HG02884 (cell line): ENCODE results near the gene TTC16.

Experiments used
- ATAC-seq: cut with Tn5 transposase; IDR thresholded peaks from one replicate; pipeline ENCODE4 v1.9.1; 2021; ENCODE audit warnings: mild to moderate bottlenecking, moderate library complexity; ENCODE audit not compliant: unreplicated experiment

TTC16 gene

GRCh38 chr9:127715470-127716337, at the start of gene TTC16, which contains the start of gene PTRH1:
TSS of gene TTC16 (plus strand) at chr9:127716079. CDS start at chr9:127716146, 67 bp downstream.
TSS of gene PTRH1 (minus strand) at chr9:127715663. CDS start at chr9:127715639, 24 bp downstream.
- peak; percentile 91 for ATAC-seq

- ATAC-seq, result no peak
Measured at GRCh38 chr9:127667127-127667844, 48.6 kb upstream of the TTC16 start.

- no peak for ATAC-seq
Measured at GRCh38 chr9:127667906-127668305, 48.0 kb upstream of the TTC16 start.

GRCh38 chr9:127673234-127673633, 42.6 kb upstream of the TTC16 start:
- ATAC-seq, result no peak

- ATAC-seq, result no peak
Measured at GRCh38 chr9:127676638-127677037, 39.2 kb upstream of the TTC16 start.

GRCh38 chr9:127679506-127679905, 36.4 kb upstream of the TTC16 start:
- no peak for ATAC-seq

- no peak for ATAC-seq
Measured at GRCh38 chr9:127680226-127680625, 35.7 kb upstream of the TTC16 start.

- no peak for ATAC-seq
Measured at GRCh38 chr9:127680846-127681245, 35.0 kb upstream of the TTC16 start.

GRCh38 chr9:127682351-127683136, 33.3 kb upstream of the TTC16 start:
- no peak for ATAC-seq

- ATAC-seq, result no peak
Measured at GRCh38 chr9:127683723-127684122, 32.2 kb upstream of the TTC16 start.

- ATAC-seq, result no peak
Measured at GRCh38 chr9:127684576-127684975, 31.3 kb upstream of the TTC16 start.

- no peak for ATAC-seq
Measured at GRCh38 chr9:127686461-127687393, 29.2 kb upstream of the TTC16 start.

GRCh38 chr9:127689329-127690000, 26.4 kb upstream of the TTC16 start:
- ATAC-seq, result no peak

GRCh38 chr9:127690735-127691134, 25.1 kb upstream of the TTC16 start:
- no peak for ATAC-seq

- ATAC-seq, result no peak
Measured at GRCh38 chr9:127692071-127692470, 23.8 kb upstream of the TTC16 start.

- no peak for ATAC-seq
Measured at GRCh38 chr9:127693143-127693542, 22.7 kb upstream of the TTC16 start.

GRCh38 chr9:127693697-127694096, 22.2 kb upstream of the TTC16 start:
- no peak for ATAC-seq

GRCh38 chr9:127694890-127695720, 20.8 kb upstream of the TTC16 start:
- ATAC-seq, result no peak

- no peak for ATAC-seq
Measured at GRCh38 chr9:127697575-127697974, 18.3 kb upstream of the TTC16 start.
